OCI-M2 (cell line): ENCODE results near the gene EPS8.
"Not testable (repeated sequence)": the region's sequence is repeated elsewhere in the genome, so short reads cannot be mapped to it uniquely, and the experiment has no call there.

Source experiments
- DNase-seq: peaks from one replicate; lab custom pipeline; 2025; ENCODE audit not compliant: unreplicated experiment; lab: John Stamatoyannopoulos, UW

EPS8 gene

DNA sequence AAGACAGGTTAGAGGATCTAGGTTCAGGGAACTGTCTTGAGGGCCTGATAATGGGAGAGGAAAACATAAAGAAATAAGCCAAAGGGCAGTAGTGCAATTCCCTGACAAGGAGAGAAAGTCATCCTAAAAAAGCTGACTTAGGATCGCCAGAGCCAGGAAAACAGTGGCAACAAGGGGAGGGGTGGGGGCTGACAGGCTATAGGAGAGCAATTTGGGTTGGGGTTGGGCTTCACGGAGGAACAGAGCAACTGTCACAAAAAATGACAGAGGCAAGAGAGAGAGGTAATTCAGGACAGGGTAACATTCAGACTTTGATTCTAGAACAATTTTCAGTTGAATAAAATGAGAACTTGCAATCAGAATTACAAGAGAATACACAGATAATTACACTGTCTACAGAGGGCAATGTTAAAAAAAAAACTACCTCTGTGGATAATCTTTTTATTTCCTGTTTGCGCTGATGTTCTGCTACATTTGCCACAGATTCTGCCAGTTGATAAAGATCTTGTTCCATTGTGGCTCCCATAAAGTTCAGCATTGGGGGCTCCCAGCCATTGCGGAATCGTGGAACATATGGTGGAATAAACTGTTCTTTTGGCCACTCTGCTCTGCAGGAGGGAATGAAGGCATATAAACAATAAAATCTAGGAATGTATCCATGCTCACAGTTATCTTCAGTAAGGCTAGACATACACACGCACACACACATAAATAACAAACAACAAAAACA is 138.6 kb downstream of the EPS8 start:
- DNase-seq, result no peak

DNA sequence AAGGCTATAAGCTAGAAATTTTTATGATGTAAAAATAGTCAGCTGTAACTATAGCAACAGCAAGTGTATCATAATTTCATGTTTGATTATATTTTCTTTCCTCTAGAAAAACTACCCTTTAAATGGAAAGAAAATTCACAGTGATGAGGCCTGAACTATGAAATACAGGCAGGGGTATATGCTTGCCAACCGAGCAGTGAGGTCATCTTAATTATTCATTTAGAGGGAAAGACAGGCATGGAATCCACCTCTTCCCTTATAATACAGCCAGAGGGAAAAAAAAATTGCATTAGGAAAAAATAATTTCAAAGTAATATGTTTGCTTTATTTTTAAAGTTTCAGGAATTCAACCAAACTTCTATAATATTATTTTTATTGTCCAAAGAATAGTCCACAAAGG is 139.8 kb downstream of the EPS8 start:
- no peak for DNase-seq

DNA sequence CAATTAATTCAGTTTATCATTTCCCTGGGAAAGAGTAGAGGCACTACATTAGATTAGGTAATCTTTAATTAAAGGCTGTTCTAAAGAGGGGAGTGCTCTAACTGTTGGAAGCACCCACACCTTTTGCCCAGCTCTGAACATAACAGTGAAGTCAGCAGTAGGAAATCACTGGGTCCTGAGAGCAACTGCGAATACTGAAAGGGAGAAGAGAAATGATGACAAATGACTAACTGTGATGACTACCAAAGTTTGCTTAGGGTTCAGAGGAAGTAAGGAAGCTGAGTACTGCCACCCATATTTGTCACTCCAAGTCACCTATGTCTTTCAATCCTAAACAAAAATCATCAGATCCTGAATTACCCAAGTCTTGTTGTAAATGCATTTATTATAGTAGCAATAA is 140.6 kb downstream of the EPS8 start:
- no peak for DNase-seq

DNA sequence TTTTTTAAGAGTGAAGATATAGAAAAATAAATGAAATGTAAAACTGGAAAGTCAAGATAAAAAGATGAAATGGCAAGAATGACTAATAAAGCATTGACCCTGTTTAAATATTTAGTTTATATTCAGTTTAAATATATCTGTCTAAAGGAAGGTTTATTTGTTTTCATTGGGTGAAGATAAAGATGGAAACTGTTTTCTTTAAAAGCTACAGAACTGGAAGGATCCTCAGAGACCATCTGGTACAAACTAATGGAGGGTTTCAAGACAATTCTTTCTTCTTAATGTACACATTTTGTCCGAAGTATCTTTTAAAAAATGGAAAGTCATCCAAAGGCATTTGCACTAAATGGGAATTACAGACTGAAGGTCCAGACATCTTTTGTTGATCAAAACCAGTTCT is 142.6 kb downstream of the EPS8 start:
- DNase-seq, result no peak

DNA sequence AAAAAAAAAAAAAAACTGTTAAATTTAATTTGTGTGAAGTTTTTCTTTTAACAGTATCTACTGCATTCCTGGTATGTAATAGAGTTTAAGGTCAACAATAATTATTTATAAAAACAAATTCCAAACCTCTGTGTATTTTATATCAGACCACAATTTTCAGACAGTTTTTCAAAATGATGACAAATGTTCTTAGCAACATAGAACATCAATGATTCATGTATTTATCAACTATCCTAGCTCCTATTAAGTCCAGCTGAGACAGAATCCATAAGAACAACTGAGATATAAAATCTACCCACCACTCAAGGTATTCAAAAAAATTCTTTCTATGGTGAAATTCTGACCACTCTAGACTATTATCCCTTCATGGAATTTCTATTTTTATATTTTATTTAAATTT is 144.5 kb downstream of the EPS8 start:
- DNase-seq, result no peak

DNA sequence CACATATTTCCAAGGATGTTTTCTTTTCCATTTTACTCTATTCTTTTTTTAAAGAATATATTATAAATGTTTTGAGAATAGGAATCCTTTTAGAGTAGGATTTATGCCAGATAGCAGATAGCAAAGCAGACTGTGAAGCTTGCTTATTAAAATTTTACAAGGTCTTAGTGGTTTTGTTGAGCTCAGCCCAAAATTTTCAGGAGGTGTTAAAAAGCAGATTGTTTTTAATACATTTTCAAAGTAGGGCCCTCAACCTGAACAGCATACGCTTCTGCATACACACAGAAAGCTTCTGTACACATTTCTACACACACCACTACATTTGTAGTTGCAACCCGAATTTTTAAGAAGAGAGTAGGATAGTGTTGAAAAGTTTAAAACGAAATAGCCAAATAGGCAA is 151.0 kb downstream of the EPS8 start:
- no peak for DNase-seq

DNA sequence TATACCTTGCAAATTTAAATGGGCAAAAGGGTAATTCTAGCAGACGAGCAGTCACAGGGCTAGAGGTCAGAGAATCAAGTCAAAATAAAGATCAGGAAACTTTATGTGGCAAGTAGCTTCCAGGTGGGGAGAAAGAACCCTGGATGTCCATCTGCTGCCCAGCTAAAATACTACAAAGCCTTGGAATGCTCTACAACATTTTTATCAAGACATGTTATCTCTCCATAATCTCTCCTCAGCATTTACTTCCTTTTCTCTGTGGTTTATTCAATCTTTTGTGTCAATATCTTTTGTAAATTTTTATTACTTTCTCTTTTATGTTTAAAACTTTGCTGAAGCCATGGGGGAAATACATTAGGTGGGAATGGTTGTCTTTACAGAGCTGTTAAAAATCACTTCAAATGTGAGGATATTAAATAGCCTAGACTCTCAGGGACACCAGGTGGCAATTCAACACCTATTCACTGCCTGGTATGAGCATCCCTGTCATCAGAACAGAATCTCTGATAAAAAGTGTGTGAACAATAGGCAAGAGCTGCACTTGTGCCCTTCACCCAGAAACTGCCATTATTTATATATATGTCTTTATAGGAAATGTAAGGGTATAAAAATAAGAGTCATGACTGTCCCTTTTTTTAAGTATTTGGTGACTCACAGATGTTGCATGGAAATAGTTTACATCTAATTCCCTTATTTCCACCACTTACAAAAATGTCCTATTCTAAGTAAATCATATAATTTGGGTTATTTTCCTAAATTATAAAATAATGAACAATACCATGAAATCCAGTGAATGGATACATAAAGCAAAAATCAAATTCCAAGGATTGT is 152.9 kb downstream of the EPS8 start:
- no peak for DNase-seq

DNA sequence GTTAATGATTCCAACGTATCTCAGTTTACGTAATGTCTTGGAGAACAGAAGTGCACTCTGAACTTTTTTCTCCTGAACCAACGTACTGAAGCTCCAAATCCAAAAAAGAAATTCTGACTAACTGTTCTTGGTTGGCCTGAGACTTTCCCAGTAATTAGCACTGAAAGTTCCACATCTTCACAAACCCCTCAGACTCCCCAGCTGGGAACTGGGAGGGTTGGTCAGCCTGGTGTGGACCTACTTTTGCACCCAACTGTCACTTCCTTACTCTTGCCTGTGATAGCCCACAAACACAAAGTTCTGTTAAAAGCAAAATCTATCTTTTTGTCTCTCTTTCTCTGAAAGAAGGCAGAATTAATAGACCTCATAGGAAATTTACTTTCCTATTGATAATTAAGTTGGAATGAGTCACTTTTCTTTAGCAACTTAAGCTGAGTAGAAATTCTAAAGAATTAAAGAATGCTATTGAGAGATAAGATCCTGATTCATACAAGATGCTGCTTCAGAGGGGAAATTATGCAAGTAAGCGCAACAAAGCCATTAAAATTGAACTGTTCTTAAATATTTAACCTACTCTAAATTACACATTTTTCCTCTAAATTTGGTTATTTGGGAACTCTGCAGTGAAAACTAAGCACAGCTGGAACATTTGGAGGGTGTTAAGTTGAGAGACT is 155.0 kb downstream of the EPS8 start:
- no peak for DNase-seq

DNA sequence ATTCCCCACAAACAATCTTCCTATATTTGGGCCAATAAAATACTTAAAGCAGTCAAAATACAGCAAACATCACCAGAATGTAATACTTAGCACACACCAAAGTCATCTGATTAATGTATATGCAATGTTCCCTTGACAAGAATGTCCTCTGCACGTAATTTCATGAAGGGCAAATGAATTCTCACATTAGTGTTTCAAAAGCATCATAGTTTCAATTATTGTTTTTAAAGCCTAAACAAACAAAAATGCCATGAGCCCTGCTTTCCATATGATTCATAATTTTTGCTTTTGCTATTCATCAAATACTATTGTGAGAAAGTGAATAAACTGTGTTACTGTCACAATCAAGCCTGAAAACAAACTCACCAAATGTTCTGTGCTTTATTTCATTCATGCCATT is 156.0 kb downstream of the EPS8 start:
- no peak for DNase-seq

DNA sequence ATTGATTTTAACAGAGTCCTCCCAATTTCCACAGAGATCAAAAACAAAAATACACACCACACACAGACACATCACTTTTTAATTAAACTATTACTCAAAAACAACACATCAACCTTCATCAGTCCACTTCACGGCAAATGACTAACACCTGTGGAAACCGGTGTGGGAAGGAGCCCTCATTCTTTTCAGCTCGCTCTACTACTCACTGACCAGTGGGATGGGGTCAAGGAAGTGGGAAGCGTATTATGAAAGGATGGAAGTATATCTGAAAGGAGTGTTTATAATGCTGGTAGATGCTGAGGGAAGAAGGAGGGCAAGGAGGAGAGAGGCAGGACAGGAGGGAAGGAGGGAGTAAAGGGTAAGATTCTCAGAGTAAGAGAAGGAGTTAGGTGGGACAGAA is 156.5 kb downstream of the EPS8 start:
- DNase-seq, result no peak

DNA sequence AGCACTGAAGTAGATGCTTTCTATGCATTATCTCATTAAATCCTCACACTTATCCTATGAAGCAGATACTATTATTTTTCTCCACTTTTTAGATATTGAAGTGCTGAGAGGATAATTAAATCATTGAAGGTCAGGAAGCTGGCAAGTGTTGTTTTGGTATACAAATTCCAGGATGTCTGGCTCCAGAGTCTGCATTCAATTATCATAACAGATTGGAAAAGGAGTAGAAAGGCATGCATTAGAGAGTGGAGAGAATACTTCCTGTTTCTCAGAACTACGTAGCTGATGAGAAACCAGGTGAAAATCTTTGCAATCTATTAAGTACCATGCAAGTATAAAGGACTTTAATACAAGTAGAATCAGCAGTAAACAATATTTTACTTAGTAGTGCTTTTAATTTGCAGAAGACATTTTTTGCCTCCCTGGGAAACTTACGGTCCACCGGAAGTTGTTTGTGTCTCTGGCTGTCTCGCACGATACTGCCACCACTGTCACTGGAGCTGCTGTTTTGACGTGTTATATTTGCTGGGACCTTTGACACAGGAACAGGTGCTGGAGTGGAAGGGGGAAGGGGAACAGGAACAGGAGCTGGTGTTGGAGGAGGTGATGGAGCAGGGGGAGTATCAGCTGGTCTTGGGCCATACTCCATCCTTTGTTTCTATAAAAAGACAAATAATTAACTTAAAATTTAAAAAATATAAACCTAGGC is 158.0 kb downstream of the EPS8 start:
- no peak for DNase-seq

DNA sequence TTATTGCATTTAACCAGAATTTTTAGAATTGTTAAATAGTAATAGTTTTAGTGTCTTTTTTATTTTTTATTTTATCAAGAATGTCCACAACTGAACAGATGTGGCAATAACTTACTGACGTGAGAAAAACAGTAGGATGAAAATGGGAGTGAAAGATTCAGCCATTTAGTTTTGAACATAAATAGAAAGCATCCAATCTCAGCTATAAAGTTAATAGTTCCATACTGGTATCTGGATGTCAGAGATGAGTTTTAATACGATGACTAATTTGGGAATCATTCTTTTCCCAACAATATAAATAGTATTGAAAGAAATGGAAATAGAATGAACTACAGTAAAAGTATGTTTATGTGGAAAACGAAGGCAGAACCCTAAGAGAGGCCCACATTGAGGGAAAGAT is 159.4 kb downstream of the EPS8 start:
- DNase-seq, result no peak

DNA sequence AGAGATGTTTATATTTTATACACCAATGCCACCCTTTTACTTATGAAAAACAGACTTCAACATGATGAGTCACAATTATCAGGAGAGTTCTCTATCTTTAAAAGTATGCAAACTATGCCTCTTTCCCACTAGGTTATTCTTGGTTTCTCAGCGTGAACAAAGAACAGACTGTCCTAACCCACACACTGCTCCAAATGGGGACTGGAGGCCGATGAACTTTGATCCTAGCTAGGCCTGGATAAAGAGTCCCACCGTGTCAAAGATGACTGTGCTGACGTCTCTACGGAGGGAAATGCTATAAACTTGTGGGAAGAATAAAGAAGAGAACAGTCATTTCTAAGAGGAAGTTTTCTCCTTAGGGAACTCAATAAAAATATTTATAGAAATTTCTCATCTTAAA is 160.1 kb downstream of the EPS8 start:
- DNase-seq, result no peak

DNA sequence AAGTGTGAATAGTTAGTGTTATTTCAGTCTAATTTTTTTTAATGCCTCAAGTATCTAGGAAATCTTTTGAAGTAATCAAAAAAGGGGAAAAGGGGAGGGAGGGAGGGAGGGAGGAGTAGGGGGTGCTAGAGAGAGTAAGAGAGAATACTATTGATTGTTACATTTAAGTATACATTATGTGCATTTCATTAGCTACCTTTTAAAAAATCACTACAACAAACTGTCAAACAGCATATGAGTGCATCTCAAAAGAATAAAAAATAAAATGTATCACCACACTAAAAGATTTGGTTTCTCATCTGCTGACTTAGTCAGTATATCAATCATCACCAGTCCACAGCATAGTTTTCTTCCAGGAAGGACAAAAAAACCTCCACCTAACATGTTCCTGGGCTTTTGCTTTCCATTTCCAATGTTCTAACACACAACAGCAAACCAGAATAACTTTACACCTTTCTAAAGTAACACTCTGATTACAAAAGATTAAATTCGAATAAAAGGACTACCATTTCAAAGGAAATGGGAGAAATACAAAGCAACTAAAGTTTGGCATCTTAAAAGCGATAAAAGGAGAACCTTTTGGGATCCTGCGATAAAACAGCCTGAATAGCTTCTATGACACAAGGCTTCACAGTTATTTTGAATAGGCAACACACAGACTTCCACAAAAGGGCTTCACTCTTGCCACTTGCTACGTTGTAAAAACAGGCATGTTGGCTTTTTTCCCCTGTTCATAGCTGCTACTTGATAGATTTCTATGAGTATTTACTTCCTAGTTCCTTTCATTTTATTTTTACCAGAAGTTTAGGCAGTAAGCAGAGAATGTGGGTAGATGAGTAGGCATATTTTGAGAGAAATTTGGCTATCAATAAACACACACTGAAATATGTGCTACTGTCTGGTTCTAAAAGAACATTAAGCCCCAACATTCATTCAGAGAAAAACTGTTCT is 160.9 kb downstream of the EPS8 start:
- DNase-seq, result no peak

DNA sequence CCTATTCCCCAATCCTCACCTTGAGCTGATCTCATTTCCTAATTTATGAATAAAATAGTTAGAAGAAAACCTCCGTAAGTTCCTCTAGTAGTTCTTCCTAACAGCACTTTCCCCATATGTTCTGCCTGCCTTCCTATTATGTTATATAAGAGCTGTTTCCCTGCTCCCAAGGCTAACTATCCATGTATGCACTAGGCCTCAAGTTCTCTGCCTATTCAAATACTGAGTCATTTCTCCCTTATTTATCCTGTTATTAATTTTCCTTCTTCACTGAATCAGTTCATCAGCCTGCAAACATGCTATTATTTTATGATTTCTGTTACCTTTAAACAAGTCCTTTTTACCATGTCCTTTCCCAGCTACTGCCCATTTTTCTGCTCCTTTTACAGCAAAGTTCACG is 164.1 kb downstream of the EPS8 start:
- no peak for DNase-seq

DNA sequence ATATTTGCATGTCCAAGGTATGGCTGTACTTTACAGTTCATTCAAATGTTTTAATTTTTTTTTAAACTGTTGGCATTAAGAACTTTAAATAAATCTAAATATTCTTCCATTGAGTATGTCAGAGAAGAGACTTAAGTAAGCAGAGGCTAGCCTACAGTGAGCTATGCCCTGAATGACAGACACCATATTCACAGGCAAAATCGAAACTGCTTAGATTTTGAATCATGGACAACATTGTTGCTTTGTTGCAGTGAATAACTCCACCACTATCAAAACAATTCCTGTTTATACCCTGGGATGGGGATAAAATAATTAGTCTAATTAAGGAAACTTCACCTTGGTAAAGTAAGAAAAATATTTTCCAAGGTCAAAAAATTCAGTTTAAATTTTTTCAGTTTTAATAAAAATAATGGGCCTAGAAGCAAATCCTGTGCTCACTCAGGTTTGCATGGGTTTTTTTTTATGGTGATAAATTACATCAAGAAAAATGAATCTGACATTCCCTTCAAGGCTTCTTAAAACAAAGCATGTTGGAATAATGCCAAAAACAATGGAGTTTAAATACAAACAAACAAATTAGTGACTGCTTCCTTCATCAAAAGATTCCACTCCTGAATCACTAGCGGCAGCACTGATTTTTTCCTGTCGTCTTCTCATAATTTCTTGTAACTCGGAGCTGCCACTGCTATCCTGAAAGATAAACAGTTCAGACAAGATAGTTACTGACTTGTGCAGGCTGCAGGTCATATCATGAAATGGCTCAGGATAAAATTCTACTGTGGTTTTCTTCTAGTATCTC is 168.2 kb downstream of the EPS8 start:
- DNase-seq, result no peak

DNA sequence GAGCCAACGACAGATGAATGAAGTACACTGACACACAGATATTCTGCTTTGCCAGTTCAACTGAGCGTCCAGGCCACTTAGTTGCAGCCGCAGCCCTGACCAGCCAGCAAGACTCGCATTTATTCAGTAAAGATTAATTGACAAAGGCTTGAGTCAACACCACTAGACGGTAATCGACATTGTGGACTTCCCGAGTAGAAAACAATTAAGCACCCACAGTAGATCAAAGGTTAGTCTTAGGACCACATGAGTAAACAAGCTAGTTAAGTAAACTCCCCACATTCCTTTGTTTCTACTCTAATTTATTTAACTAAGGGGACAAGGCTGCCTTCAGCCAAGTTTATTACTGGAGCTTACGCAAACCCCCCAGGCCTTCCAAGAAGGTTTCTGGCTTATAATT is 172.7 kb downstream of the EPS8 start:
- not testable (repeated sequence) for DNase-seq

DNA sequence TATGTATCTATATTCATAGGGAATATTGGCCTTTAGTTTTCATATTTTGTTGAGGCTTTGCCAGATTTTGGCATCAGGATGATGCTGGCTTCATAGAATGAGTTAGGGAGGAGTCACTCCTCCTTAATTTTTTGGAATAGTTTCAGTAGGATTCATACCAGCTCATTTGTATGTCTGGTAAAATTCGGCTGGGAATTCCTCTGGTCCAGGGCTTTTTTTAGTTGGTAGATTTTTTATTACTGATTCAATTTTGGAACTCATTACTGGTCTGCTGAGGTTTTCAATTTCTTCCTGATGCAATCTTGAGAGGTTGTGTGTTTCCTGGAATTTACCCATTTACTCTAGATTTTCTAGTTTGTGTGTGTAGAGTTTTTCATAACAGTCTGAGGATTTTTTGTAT is 175.2 kb downstream of the EPS8 start:
- DNase-seq, result no peak

DNA sequence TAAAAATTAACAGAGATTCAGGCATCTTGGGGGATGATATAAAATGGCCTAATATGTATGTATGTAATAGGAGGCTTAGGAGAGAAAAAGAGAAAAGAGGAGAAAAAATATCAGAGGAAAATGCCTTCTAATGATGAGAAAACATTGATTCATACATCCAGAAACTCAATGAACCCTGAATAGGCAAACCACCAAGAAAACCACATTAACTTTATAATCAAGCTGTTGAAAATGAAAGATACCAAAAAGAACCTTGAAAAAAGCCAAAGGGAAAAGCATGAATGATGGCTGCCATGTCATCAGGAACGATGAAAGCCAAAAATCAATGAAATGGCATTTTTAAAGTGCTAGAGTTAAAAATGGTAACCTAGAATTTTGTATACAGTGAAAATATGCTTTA is 180.2 kb downstream of the EPS8 start:
- no peak for DNase-seq

DNA sequence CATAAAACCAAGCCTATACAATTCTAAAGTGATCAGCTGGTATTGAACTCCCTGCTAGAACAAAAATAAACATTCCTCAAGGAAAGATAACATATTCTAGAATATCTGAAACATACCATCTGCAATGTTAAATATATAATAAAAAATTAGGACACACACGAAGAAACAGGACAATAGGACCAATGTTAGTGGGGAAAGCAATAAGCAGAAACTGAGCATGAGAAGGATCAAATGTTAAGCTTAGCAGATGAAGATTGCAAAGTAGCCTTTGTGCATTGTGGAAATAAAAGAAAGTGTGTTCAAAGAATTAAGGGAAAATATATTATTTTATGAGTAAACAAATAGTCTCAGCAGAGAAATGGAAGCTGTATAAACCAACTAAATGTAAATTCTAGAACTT is 180.8 kb downstream of the EPS8 start:
- DNase-seq, result no peak
